GM12873 (cell line): ENCODE results near the gene SYNPO.

Source experiments
- CTCF ChIP-seq: IDR thresholded peaks from 2 replicates; pipeline ENCODE4 v1.5.1; 2012; ENCODE audit warnings: low read depth, mild to moderate bottlenecking, moderate library complexity, low read length, control low read depth; ENCODE audit not compliant: insufficient read depth; ENCODE audit errors: missing control alignments

SYNPO gene

GRCh38 chr5:150631326-150631701 lies 9.1 kb upstream of the SYNPO start:
- no peak for TF ChIP-seq CTCF

- no peak for TF ChIP-seq CTCF
These were observed 7.9 kb upstream of the SYNPO start for GRCh38 chr5:150632305-150633160.

DNA sequence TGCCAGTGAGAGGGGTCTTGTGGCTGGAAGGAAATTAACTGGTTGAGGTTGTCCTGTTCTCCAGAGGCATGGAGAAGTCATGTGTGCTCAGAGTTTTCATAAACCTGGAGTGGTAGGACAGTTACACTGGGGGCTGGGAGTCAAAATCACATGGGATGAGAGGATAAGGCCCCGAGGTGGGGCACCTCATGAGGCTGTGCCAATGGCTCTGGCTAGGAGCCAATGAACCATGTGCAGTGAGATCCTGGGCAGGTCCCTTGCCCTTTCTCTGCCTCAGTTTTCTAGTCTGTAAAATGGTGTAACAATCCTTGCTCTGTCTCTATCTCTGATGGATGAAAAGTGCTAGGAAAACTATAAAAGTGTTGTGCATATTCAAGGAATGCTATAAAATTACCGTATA lies 7.0 kb upstream of the SYNPO start:
- no peak for TF ChIP-seq CTCF

GRCh38 chr5:150636391-150637244 lies 3.8 kb upstream of the SYNPO start:
- no peak for TF ChIP-seq CTCF

DNA sequence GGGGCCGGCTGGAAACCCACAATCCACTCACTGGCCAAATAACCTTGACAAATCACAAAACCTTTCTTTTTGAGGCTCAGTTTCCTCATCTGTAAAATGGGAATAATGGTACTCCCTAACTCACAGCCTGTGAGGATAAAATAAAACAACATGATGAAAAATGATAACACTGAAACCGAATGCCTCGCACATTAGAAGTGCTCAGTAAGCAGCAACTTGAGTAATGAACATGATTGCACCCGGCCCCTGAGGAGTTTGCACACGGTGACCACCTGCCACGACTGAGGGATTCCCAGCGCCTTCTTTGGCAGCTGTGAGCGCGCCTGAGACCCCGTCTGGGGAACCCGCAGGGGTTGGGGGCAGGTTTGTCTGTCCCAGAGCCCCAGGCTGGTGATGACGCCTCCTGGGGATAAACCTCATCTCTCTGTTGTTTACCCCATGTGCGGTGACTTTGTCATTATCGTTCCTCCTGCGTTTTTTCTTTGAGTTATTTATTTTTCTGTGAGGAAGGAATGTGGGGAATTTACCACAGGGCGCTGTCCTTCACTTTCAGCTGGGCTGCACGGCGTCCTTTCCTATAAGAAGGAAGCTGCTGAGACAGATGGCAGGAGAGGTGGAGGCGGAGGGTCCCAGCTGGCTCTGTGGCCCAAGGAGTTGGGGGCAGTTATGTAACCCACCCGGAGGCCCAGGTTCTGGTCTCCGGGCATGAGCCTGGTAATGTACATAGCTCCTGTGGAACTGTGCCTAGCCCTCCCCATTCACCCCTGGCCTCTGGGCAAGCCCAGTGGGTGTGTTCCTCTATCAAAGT lies 3.0 kb upstream of the SYNPO start:
- no peak for TF ChIP-seq CTCF

- TF ChIP-seq CTCF, result no peak
These were observed 2.4 kb upstream of the SYNPO start for GRCh38 chr5:150638053-150638444.
